Loucy (cell line): ENCODE measurements around the gene CXCL1.

ENCODE experiments used
- H2AFZ ChIP-seq: fragments of 200-600 bp; sonication (generic); 2 replicates; pipeline ENCODE4 v1.6.0; 2016; ENCODE audit warnings: antibody characterized with exemption, mild to moderate bottlenecking, low read length, moderate library complexity
- H3F3A ChIP-seq: fragments of 200-600 bp; 2 replicates; pipeline ENCODE4 v1.6.0; 2016; ENCODE audit warnings: antibody characterized with exemption, low read depth, mild to moderate bottlenecking
- H3K27me3 ChIP-seq: fragments of 200-600 bp; sonication (generic); 2 replicates; pipeline ENCODE4 v1.6.1; 2014; ENCODE audit warnings: low read length, mild to moderate bottlenecking; ENCODE audit not compliant: insufficient read depth, poor library complexity, severe bottlenecking
- H3K36me3 ChIP-seq: fragments of 200-600 bp; sonication (generic); 2 replicates; pipeline ENCODE4 v1.6.1; 2016; ENCODE audit warnings: low read length; ENCODE audit not compliant: insufficient read depth
- H3K4me1 ChIP-seq: fragments of 200-600 bp; sonication (generic); 2 replicates; pipeline ENCODE4 v1.5.1; 2014; ENCODE audit warnings: low read length, mild to moderate bottlenecking; ENCODE audit not compliant: insufficient read depth, poor library complexity, severe bottlenecking
- H3K4me2 ChIP-seq: fragments of 200-600 bp; sonication (generic); 2 replicates; pipeline ENCODE4 v1.6.0; 2014; ENCODE audit warnings: antibody characterized with exemption, low read length, low read depth, mild to moderate bottlenecking; ENCODE audit not compliant: poor library complexity, severe bottlenecking
- H3K4me3 ChIP-seq: fragments of 200-600 bp; sonication (generic); 2 replicates; pipeline ENCODE4 v1.5.1; 2014; ENCODE audit warnings: low read length, mild to moderate bottlenecking, mixed read lengths; ENCODE audit not compliant: poor library complexity, severe bottlenecking
- H3K79me2 ChIP-seq: fragments of 200-600 bp; sonication (generic); 2 replicates; pipeline ENCODE4 v1.6.1; 2014; ENCODE audit warnings: low read length; ENCODE audit not compliant: insufficient read depth
- H3K9ac ChIP-seq: fragments of 200-600 bp; sonication (generic); 2 replicates; pipeline ENCODE4 v1.6.0; 2014; ENCODE audit warnings: mild to moderate bottlenecking, low read depth, low read length, moderate library complexity; ENCODE audit not compliant: poor library complexity, severe bottlenecking
- H3K9me2 ChIP-seq: fragments of 200-600 bp; sonication (generic); replicated peaks from 2 replicates; pipeline ENCODE4 v1.6.1; 2016; ENCODE audit warnings: low read depth, low read length, mixed read lengths
- H3K9me3 ChIP-seq: fragments of 200-600 bp; sonication (generic); 2 replicates; pipeline ENCODE4 v1.6.1; 2014; ENCODE audit warnings: mild to moderate bottlenecking, antibody characterized with exemption, low read length, low read depth; ENCODE audit not compliant: insufficient read depth
- H4K20me1 ChIP-seq: fragments of 200-600 bp; sonication (generic); 2 replicates; pipeline ENCODE4 v1.6.0; 2014; ENCODE audit warnings: antibody characterized with exemption, low read length, mild to moderate bottlenecking; ENCODE audit not compliant: insufficient read depth, poor library complexity, severe bottlenecking
- EZH2phosphoT487 ChIP-seq: fragments of 200-600 bp; IDR thresholded peaks from 2 replicates; pipeline ENCODE4 v1.6.1; 2018; ENCODE audit warnings: antibody characterized with exemption, mild to moderate bottlenecking, moderate library complexity, borderline replicate concordance
- TF ChIP-seq, protein P1 (sequence below): fragments of 200-600 bp; sonication (generic); conservative IDR thresholded peaks from 2 replicates; pipeline ENCODE4 v1.5.1; 2014; ENCODE audit warnings: mild to moderate bottlenecking, antibody characterized with exemption, low read length

CXCL1 gene

DNA sequence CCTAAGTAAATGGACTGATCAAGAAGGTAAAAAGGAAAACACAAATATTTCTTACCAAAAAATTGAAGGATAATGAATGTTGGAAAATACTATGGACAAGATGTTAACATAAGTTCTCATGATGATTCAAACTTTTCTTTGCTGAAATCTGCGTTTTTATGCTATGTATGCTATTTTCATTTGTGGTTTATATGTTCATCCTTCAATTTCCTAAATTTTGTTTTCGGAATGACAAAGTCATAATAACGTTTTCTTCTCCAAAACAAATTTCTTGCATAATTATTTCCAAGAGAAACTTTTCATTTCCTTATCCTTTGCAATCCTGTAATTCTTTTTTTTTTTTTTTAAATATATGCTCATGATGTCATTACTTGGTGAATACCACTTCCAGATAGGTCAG is 8.3 kb upstream of the CXCL1 start:
- Histone ChIP-seq H3K9me3 (no peaks in the 10 kb centered on the region), H3K9me2 (no peaks in the 10 kb centered on the region), H3K9ac (no peak overlapping the region), H3K79me2 (no peaks in the 10 kb centered on the region), H3K27me3 (no peaks in the 10 kb centered on the region), H3F3A (no peaks in the 10 kb centered on the region), H3K4me2 (no peak overlapping the region), H4K20me1 (no peaks in the 10 kb centered on the region), H3K36me3 (no peaks in the 10 kb centered on the region), H2AFZ (no peak overlapping the region), H3K4me1 (no peaks in the 10 kb centered on the region), H3K4me3 (no peak overlapping the region)
- TF ChIP-seq, protein P1, sequence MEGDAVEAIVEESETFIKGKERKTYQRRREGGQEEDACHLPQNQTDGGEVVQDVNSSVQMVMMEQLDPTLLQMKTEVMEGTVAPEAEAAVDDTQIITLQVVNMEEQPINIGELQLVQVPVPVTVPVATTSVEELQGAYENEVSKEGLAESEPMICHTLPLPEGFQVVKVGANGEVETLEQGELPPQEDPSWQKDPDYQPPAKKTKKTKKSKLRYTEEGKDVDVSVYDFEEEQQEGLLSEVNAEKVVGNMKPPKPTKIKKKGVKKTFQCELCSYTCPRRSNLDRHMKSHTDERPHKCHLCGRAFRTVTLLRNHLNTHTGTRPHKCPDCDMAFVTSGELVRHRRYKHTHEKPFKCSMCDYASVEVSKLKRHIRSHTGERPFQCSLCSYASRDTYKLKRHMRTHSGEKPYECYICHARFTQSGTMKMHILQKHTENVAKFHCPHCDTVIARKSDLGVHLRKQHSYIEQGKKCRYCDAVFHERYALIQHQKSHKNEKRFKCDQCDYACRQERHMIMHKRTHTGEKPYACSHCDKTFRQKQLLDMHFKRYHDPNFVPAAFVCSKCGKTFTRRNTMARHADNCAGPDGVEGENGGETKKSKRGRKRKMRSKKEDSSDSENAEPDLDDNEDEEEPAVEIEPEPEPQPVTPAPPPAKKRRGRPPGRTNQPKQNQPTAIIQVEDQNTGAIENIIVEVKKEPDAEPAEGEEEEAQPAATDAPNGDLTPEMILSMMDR, result no peak
- TF ChIP-seq EZH2phosphoT487, result no peak

DNA sequence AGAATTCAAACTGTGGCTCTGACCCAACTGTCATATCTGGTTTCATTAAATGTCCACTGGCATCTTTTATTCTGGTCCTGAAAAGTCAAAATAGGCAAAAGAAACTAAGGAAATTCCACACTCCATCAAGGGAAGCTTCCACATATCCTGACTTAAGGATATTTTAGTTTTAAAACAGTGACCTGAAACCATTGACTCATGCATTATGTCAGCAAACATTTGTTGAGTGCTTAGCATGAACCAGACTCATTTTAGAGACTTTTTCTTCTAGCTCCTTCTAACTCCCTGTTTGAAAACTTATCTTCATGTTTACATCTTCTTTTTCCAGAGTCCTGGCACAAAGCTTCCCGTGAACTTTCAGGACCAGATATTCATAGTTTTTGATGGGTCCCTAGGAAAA is 6.9 kb upstream of the CXCL1 start:
- Histone ChIP-seq H4K20me1 (no peaks in the 10 kb centered on the region), H3K9ac (no peak overlapping the region), H3K27me3 (no peaks in the 10 kb centered on the region), H3F3A (no peaks in the 10 kb centered on the region), H3K4me3 (no peak overlapping the region), H3K36me3 (no peaks in the 10 kb centered on the region), H3K79me2 (no peaks in the 10 kb centered on the region), H3K9me3 (no peaks in the 10 kb centered on the region), H3K9me2 (no peaks in the 10 kb centered on the region), H2AFZ (no peak overlapping the region), H3K4me2 (no peak overlapping the region), H3K4me1 (no peaks in the 10 kb centered on the region)
- TF ChIP-seq, protein P1, result no peak
- TF ChIP-seq EZH2phosphoT487, result no peak

DNA sequence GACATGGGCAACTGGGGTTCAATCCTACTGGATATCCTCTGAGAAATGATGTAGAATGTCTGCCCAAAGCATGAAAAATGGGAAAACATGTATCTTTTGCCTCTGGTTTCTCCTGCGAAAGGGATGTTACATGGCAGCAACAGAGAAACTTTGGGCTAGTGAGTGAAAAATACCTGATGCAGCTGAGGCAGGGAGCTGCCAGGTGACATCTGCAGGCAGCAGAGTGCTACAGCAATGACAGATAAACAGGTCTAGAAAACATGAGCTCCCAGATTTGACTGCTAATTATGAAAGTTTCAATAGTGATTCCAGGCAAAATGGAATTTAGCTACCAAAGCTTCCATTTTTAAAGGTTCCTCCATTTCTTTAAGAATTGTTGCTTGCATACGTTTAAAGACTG is 4.8 kb upstream of the CXCL1 start:
- TF ChIP-seq EZH2phosphoT487, result no peak
- TF ChIP-seq, protein P1, result peak; percentile 73
- no peak overlapping the region for H3K9ac ChIP-seq
- H3K79me2 ChIP-seq, result no peaks in the 10 kb centered on the region
- no peaks in the 10 kb centered on the region for H3F3A ChIP-seq
- no peaks in the 10 kb centered on the region for H3K9me2 ChIP-seq
- H3K9me3 ChIP-seq, result no peaks in the 10 kb centered on the region
- H3K36me3 ChIP-seq, result no peaks in the 10 kb centered on the region
- no peaks in the 10 kb centered on the region for H3K4me1 ChIP-seq
- no peaks in the 10 kb centered on the region for H3K27me3 ChIP-seq
- H3K4me3 ChIP-seq, result no peak overlapping the region
- no peak overlapping the region for H3K4me2 ChIP-seq
- no peak overlapping the region for H2AFZ ChIP-seq
- H4K20me1 ChIP-seq, result no peaks in the 10 kb centered on the region
